Activated B cell treated with CpG ODN at 0.5 μM for 24 hours (primary cell): ENCODE data around the gene HDAC9. TPM values are rescaled to one million over a fixed set of nuclear protein-coding genes. Genes with fewer than 3 reads are reported as not detected.

ENCODE experiments used
- ATAC-seq: fragments of 200-7000 bp; cut with Tn5 transposase; one replicate; pipeline ENCODE4 v1.10.0; 2021; ENCODE audit warnings: low read depth, mild to moderate bottlenecking, moderate library complexity
- CTCF ChIA-PET: fragments of 350-600 bp; sonication (Branson Sonifier 250); formaldehyde crosslinking; loops from one replicate; lab custom pipeline; 2021; ENCODE audit warnings: antibody characterized with exemption; lab: Charles Lee
- POLR2A ChIA-PET: fragments of 350-600 bp; sonication (Branson Sonifier 250); formaldehyde crosslinking; loops from one replicate; lab custom pipeline; 2021; ENCODE audit warnings: antibody characterized with exemption; lab: Charles Lee
- DNase-seq: peaks from one replicate; pipeline ENCODE4 v3.0.0; 2022
- H3K27ac Mint-ChIP-seq: one replicate; pipeline ENCODE4 v1.8.0; 2020; ENCODE audit warnings: mixed read lengths
- H3K27me3 Mint-ChIP-seq: one replicate; pipeline ENCODE4 v1.8.0; 2021; ENCODE audit warnings: mixed read lengths
- H3K36me3 Mint-ChIP-seq: one replicate; pipeline ENCODE4 v1.8.0; 2021; ENCODE audit warnings: low read depth, mixed read lengths
- H3K4me1 Mint-ChIP-seq: one replicate; pipeline ENCODE4 v1.8.0; 2021; ENCODE audit warnings: mixed read lengths
- H3K4me3 Mint-ChIP-seq: one replicate; pipeline ENCODE4 v1.8.0; 2020; ENCODE audit warnings: mild to moderate bottlenecking, mixed read lengths
- H3K9me3 Mint-ChIP-seq: one replicate; pipeline ENCODE4 v1.8.0; 2020; ENCODE audit warnings: mixed read lengths
- intact Hi-C: fragments of 100-400 bp; cut with micrococcal nuclease; formaldehyde crosslinking; loops from one replicate; pipeline ENCODE4 v1.15.1; 2024
- total RNA-seq: library from RNA; stranded (reverse); gene quantifications from 2 replicates; pipeline ENCODE4 v1.2.3, GENCODE V29; 2022
- TF ChIP-seq, protein P1 (sequence below): fragments of 200-600 bp; IDR thresholded peaks from one replicate; pipeline ENCODE4 v1.8.0; 2022; ENCODE audit warnings: antibody characterized with exemption, mild to moderate bottlenecking

The HDAC9 gene
- total RNA-seq, 1 donor from 2014 or later = 149 TPM

- POLR2A ChIA-PET = no interaction called here
- TF ChIP-seq, protein P1, sequence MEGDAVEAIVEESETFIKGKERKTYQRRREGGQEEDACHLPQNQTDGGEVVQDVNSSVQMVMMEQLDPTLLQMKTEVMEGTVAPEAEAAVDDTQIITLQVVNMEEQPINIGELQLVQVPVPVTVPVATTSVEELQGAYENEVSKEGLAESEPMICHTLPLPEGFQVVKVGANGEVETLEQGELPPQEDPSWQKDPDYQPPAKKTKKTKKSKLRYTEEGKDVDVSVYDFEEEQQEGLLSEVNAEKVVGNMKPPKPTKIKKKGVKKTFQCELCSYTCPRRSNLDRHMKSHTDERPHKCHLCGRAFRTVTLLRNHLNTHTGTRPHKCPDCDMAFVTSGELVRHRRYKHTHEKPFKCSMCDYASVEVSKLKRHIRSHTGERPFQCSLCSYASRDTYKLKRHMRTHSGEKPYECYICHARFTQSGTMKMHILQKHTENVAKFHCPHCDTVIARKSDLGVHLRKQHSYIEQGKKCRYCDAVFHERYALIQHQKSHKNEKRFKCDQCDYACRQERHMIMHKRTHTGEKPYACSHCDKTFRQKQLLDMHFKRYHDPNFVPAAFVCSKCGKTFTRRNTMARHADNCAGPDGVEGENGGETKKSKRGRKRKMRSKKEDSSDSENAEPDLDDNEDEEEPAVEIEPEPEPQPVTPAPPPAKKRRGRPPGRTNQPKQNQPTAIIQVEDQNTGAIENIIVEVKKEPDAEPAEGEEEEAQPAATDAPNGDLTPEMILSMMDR = no peak
- CTCF ChIA-PET = no interaction called here
- DNase-seq = no peak
- H3K9me3 Mint-ChIP-seq = no peaks in the 10 kb centered on the region
- H3K27ac Mint-ChIP-seq = no peak overlapping the region
- H3K27me3 Mint-ChIP-seq = no peaks in the 10 kb centered on the region
- no peak overlapping the region for H3K4me3 Mint-ChIP-seq
- intact Hi-C loops = no loop called here
- no peaks in the 10 kb centered on the region for H3K4me1 Mint-ChIP-seq
- no peaks in the 10 kb centered on the region for H3K36me3 Mint-ChIP-seq
- ATAC-seq = no peak
Measured at GRCh38 chr7:18828994-18829857, 333.7 kb downstream of the HDAC9 start.

DNA sequence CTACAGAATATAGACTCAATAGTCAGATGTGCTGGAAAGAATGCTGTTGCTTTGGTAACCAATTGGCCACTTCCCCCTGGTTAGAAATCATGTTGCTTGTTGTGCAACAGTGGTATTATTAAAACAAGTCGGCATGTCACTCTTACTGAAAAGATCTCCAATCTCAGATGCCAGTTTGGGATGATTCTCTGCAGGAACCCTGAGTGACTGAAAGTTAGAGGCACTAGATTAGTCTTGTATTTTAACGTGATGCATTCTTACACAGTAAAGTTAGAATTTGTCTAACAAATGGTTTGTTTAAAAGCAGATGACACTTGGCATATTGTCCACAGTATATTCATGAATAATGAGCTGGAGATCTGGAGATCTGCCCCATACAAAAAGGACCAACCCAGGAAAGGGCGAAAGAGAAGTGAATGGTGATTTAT lies 334.3 kb downstream of the HDAC9 start:
- intact Hi-C loops = no loop called here
- no peak overlapping the region for H3K4me3 Mint-ChIP-seq
- H3K27me3 Mint-ChIP-seq = no peaks in the 10 kb centered on the region
- ATAC-seq (no peak), DNase-seq (no peak)
- TF ChIP-seq, protein P1 = no peak
- ChIA-PET POLR2A (no interaction called here), CTCF (no interaction called here)
- H3K36me3 Mint-ChIP-seq = no peaks in the 10 kb centered on the region
- H3K9me3 Mint-ChIP-seq = no peaks in the 10 kb centered on the region
- H3K27ac Mint-ChIP-seq = no peak overlapping the region
- H3K4me1 Mint-ChIP-seq = no peaks in the 10 kb centered on the region

GRCh38 chr7:18831419-18831818 lies 335.9 kb downstream of the HDAC9 start:
- intact Hi-C loops = no loop called here
- H3K4me1 Mint-ChIP-seq = no peaks in the 10 kb centered on the region
- no peaks in the 10 kb centered on the region for H3K9me3 Mint-ChIP-seq
- ChIA-PET POLR2A (no interaction called here), CTCF (no interaction called here)
- DNase-seq (no peak), ATAC-seq (no peak)
- H3K27ac Mint-ChIP-seq = no peak overlapping the region
- H3K27me3 Mint-ChIP-seq = no peaks in the 10 kb centered on the region
- H3K4me3 Mint-ChIP-seq = no peak overlapping the region
- peaks cover 4% of the 10 kb centered on the region for H3K36me3 Mint-ChIP-seq
- TF ChIP-seq, protein P1 = no peak

DNA sequence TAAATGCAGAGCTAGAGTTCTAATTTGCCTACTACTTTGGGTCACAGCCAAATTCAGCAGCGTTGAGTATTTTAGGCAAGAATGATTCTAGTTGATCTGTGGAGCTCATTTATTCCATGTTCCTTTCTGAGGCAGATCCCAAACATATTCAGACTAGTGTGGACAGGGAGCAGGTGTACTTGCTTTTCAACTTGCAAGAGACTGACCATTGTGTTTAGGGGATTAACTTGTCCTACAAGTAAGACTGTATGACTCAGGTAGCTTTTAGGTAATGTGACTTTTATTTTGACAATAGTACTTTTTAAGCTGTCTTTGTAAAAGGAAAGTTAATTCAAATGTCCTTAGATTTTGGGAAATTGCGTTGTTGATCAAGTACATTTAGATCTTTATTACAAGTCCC lies 336.4 kb downstream of the HDAC9 start:
- Mint-ChIP-seq H3K4me3 (no peak overlapping the region), H3K36me3 (peaks cover 4% of the 10 kb centered on the region), H3K9me3 (no peaks in the 10 kb centered on the region), H3K27me3 (no peaks in the 10 kb centered on the region), H3K27ac (no peak overlapping the region), H3K4me1 (no peaks in the 10 kb centered on the region)
- intact Hi-C loops = no loop called here
- POLR2A ChIA-PET = no interaction called here
- DNase-seq (no peak), ATAC-seq (no peak)
- CTCF ChIA-PET = no interaction called here
- TF ChIP-seq, protein P1 = no peak

DNA sequence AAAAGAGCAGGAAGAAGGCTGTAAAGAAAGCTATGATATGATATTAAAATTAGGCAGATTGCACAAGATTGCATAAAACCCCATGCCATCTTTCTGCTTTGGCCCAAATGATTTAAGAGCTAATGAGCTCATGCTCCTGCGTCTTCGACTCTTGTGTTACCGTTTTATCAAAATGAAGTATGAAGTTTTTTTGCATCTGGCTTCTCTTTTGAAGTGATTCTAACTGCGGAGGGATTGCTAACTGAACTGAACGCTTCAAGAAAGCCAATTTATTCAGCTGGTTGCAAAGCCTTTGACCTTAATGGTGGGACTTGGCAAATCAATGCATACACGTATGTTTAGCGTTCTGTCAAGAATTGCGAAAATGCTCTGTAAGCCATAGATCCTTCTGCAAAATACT lies 339.0 kb downstream of the HDAC9 start:
- no peak overlapping the region for H3K27ac Mint-ChIP-seq
- POLR2A ChIA-PET = no interaction called here

More for the DNA sequence above, 339.0 kb downstream of the HDAC9 start:
- peaks cover 4% of the 10 kb centered on the region for H3K36me3 Mint-ChIP-seq
- no peaks in the 10 kb centered on the region for H3K27me3 Mint-ChIP-seq
- H3K9me3 Mint-ChIP-seq = no peaks in the 10 kb centered on the region
- no peak overlapping the region for H3K4me3 Mint-ChIP-seq
- CTCF ChIA-PET = no interaction called here
- intact Hi-C loops = no loop called here
- ATAC-seq = no peak
- TF ChIP-seq, protein P1 = no peak
- no peaks in the 10 kb centered on the region for H3K4me1 Mint-ChIP-seq
- DNase-seq = no peak
